K562 (cell line): Measurements from ENCODE around the gene IL17A. TPM values are rescaled to one million over a fixed set of nuclear protein-coding genes. Genes with fewer than 3 reads are reported as not detected.

Experiments
- ATAC-seq: fragments of 200-7000 bp; cut with Tn5 transposase; 3 replicates; pipeline ENCODE4 v1.9.1; 2020; ENCODE audit warnings: moderate library complexity
- BruUV-seq: library from RNA; stranded (reverse); fragments of 400-500 nt; replicated peaks from 2 replicates; lab custom pipeline; 2021; lab: Mats Ljungman, UMichigan
- CTCF ChIA-PET: fragments of 300-600 bp; formaldehyde crosslinking; extraction: SDS; loops from one replicate; lab custom pipeline; 2021; ENCODE audit warnings: low intra/inter-chr PET ratio; lab: Yijun Ruan, JAX
- POLR2A ChIA-PET: fragments of 300-600, 350-650 bp; sonication (Branson Sonifier 250); formaldehyde crosslinking; extraction: SDS; loops from one replicate; lab custom pipeline; 2021; ENCODE audit warnings: antibody characterized with exemption, inconsistent platforms; lab: Yijun Ruan, JAX
- DNase-seq, 4 experiments: peaks; one replicate each; pipeline versions ENCODE4 v3.0.0 to v3.0.0-alpha.2; 2011 to 2018; ENCODE audit warnings: low spot score in 3 of 4, mixed read lengths in 3 of 4; ENCODE audit errors: extremely low read depth in 1 of 4
- FAIRE-seq: peaks from 2 replicates; lab custom pipeline; 2011; peaks lifted over from hg19 to GRCh38; lab: Jason Lieb, UNC
- H2AFZ ChIP-seq: 2 replicates; pipeline ENCODE4 v1.6.0; 2011; ENCODE audit warnings: low read depth, low read length, control low read depth, inconsistent platforms
- H3K27ac ChIP-seq: fragments of 200-600 bp; 3 replicates; pipeline ENCODE4 v1.8.0; 2011; ENCODE audit warnings: low read depth, mild to moderate bottlenecking, control low read depth, inconsistent platforms, low read length, moderate library complexity, mixed read lengths; ENCODE audit errors: extremely low read depth
- H3K27me3 ChIP-seq, 2 experiments: fragments of 300-600 bp in 1 of 2; 2 replicates in 1 of 2; 3 replicates in 1 of 2; pipeline versions ENCODE4 v1.6.0 to v1.8.0; 2011; ENCODE audit warnings: inconsistent platforms in 2 of 2, low read length in 2 of 2, mild to moderate bottlenecking in 1 of 2, mixed read lengths in 1 of 2, moderate library complexity in 1 of 2; ENCODE audit not compliant: control insufficient read depth in 2 of 2, insufficient read depth in 2 of 2
- H3K36me3 ChIP-seq: fragments of 300-600 bp; 3 replicates; pipeline ENCODE4 v1.8.0; 2011; ENCODE audit warnings: mild to moderate bottlenecking, low read length, inconsistent platforms; ENCODE audit not compliant: control insufficient read depth, insufficient read depth
- H3K4me1 ChIP-seq, 2 experiments: fragments of 200-600 bp in 1 of 2; replicated peaks in 1 of 2; 2 replicates in 1 of 2; 3 replicates in 1 of 2; pipeline versions ENCODE4 v1.5.1 to v1.8.0; 2011; ENCODE audit warnings: inconsistent platforms in 2 of 2, low read length in 2 of 2, mild to moderate bottlenecking in 1 of 2, mixed read lengths in 1 of 2, moderate library complexity in 1 of 2; ENCODE audit not compliant: control insufficient read depth in 2 of 2, insufficient read depth in 2 of 2
- H3K4me2 ChIP-seq: 2 replicates; pipeline ENCODE4 v1.6.1; 2011; ENCODE audit warnings: low read length, control low read depth, inconsistent platforms, mixed read lengths; ENCODE audit not compliant: insufficient read depth
- H3K4me3 ChIP-seq: fragments of 200-600 bp; sonication (generic), shearing (Covaris generic); 2 replicates; pipeline ENCODE4 v1.5.1; 2016; ENCODE audit warnings: control low read depth, inconsistent platforms
- H3K79me2 ChIP-seq: fragments of 200-600 bp; 3 replicates; pipeline ENCODE4 v1.8.0; 2011; ENCODE audit warnings: low read length, inconsistent platforms; ENCODE audit not compliant: control insufficient read depth, insufficient read depth
- H3K9ac ChIP-seq, 2 experiments: 2 replicates each; pipeline versions ENCODE4 v1.6.0 to v1.6.1; 2011; ENCODE audit warnings: low read depth in 2 of 2, low read length in 2 of 2, control low read depth in 1 of 2, inconsistent platforms in 1 of 2, mild to moderate bottlenecking in 1 of 2, mixed read lengths in 1 of 2; ENCODE audit not compliant: insufficient read depth in 1 of 2
- H3K9me1 ChIP-seq: one replicate; pipeline ENCODE4 v1.6.0; 2011; ENCODE audit warnings: inconsistent platforms, mild to moderate bottlenecking, low read length, moderate library complexity; ENCODE audit not compliant: control insufficient read depth, insufficient read depth
- H3K9me3 ChIP-seq: replicated peaks from 2 replicates; pipeline ENCODE4 v1.5.1; 2011; ENCODE audit warnings: low read depth, low read length, inconsistent platforms; ENCODE audit not compliant: control insufficient read depth, insufficient read depth
- H4K20me1 ChIP-seq: replicated peaks from 2 replicates; pipeline ENCODE4 v1.6.1; 2011; ENCODE audit warnings: low read length, inconsistent platforms, mixed read lengths; ENCODE audit not compliant: control insufficient read depth, insufficient read depth
- ADNP ChIP-seq: fragments of 200-800 bp; sonication (Bioruptor generic); IDR thresholded peaks from 2 replicates; pipeline ENCODE4 v1.6.1; 2016; ENCODE audit warnings: missing genetic modification characterization, missing compliant biosample characterization
- PCBP2 ChIP-seq: fragments of 200-400 bp; formaldehyde crosslinking; IDR thresholded peaks from 2 replicates; pipeline ENCODE4 v1.6.1; 2018; ENCODE audit warnings: low read length, low read depth, mild to moderate bottlenecking, moderate library complexity; ENCODE audit not compliant: poor library complexity, severe bottlenecking
- PTBP1 ChIP-seq: fragments of 200-400 bp; formaldehyde crosslinking; IDR thresholded peaks from 2 replicates; pipeline ENCODE4 v1.6.1; 2017; ENCODE audit warnings: low read depth, low read length
- in situ Hi-C: fragments of 300-500 bp; cut with MboI; formaldehyde crosslinking; loops from 4 replicates; pipeline ENCODE4 v1.15.0; 2018; ENCODE audit warnings: inconsistent platforms, mixed read lengths
- intact Hi-C: fragments of 100-400 bp; cut with micrococcal nuclease; formaldehyde crosslinking; loops from 2 replicates; pipeline ENCODE4 v1.14.2; 2022
- polyA plus RNA-seq, 8 experiments: library from polyadenylated mRNA; depleted of rRNA in 4 of 8; stranded (reverse) in 5 of 8; unstranded in 3 of 8; fragments of >200 nt; fragmentation: Nextera tagmentation in 2 of 8; fragmentation: Illumina TruSeq in 1 of 8; extraction: Ambion mirVana in 2 of 8; extraction: Trizol in 1 of 8; gene quantifications; 2 replicates each; pipeline versions ENCODE4 v1.2.1 to v1.2.3, GENCODE V29; 2011 to 2014; ENCODE audit warnings: inconsistent platforms in 1 of 8, missing spikeins in 1 of 8
- total RNA-seq, 7 experiments: library from RNA; depleted of rRNA in 6 of 7; stranded (reverse); fragments of >200 nt in 6 of 7; fragmentation: Illumina TruSeq in 2 of 7; extraction: Trizol in 2 of 7; gene quantifications; 2 replicates each; pipeline versions ENCODE4 v1.2.1 to v1.2.3, GENCODE V29; 2011 to 2021; ENCODE audit warnings: low replicate concordance in 1 of 7
- TF ChIP-seq, protein P1 (sequence below): fragments of 450-650 bp; formaldehyde crosslinking; IDR thresholded peaks from 2 replicates; pipeline ENCODE4 v1.4.0; 2022; ENCODE audit warnings: missing genetic modification characterization
- TF ChIP-seq, protein P2 (sequence below): fragments of 200-600 bp; sonication (generic); IDR thresholded peaks from one replicate; pipeline ENCODE4 v1.6.1; 2012; ENCODE audit warnings: mild to moderate bottlenecking, low read depth, low read length, inconsistent platforms
- TF ChIP-seq, protein P3 (sequence below): fragments of 450-650 bp; conservative IDR thresholded peaks from 2 replicates; pipeline ENCODE4 v1.6.1; 2016; ENCODE audit warnings: missing genetic modification characterization, low read depth, mild to moderate bottlenecking, missing compliant biosample characterization, moderate library complexity

IL17A gene
- total and polyA plus RNA-seq, 9 of the 15 experiments (the other 6 are each of a cell fraction or from before 2014, with no cell fraction given), result not detected

DNA sequence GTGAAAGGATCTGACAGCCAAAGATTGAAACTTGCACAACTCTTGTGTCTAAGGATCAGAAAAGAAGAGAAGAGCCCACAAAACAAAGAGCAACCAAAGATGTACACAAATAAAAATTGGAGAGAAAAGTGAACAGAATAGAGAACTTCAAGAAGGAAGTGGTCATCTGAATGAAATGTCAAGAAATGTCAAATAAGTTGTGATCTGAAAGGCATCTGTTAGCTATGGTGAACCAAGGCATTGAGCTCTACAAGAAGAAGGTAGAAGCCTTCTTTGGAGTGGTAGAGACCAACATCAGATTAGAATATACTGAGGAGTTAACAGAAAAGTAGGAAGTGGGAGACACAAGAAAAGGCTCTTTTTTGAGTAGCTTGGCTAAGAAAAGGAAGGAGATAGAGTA is 29.6 kb downstream of the IL17A start:
- H4K20me1 ChIP-seq, result no peaks in the 10 kb centered on the region
- H3K27ac ChIP-seq, result no peak overlapping the region
- DNase-seq, result no peak
- H3K9me3 ChIP-seq, result no peaks in the 10 kb centered on the region
- H3K4me2 ChIP-seq, result no peak overlapping the region
- H3K4me3 ChIP-seq, result no peak overlapping the region
- intact Hi-C loops, result no loop called here
- in situ Hi-C loops, result no loop called here
- ChIA-PET CTCF (no interaction called here), POLR2A (no interaction called here)
- H3K9ac ChIP-seq, result no peak overlapping the region
- 0 out of 5 replicates have a peak, but pooled peaks cover 0 to 5% of the 10 kb centered on the region in 2 experiments for H3K27me3 ChIP-seq
- H3K79me2 ChIP-seq, result no peaks in the 10 kb centered on the region
- no peak overlapping the region for H2AFZ ChIP-seq
- no TSS peak for BruUV-seq
- H3K36me3 ChIP-seq, result no peaks in the 10 kb centered on the region
- H3K4me1 ChIP-seq, result no peaks in the 10 kb centered on the region
- no peak for ATAC-seq
- no peak for FAIRE-seq
- H3K9me1 ChIP-seq, result no peaks in the 10 kb centered on the region
- TF ChIP-seq PTBP1, result no peak
- no peak for TF ChIP-seq PCBP2
- TF ChIP-seq, protein P1, sequence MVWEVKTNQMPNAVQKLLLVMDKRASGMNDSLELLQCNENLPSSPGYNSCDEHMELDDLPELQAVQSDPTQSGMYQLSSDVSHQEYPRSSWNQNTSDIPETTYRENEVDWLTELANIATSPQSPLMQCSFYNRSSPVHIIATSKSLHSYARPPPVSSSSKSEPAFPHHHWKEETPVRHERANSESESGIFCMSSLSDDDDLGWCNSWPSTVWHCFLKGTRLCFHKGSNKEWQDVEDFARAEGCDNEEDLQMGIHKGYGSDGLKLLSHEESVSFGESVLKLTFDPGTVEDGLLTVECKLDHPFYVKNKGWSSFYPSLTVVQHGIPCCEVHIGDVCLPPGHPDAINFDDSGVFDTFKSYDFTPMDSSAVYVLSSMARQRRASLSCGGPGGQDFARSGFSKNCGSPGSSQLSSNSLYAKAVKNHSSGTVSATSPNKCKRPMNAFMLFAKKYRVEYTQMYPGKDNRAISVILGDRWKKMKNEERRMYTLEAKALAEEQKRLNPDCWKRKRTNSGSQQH (CRISPR knock-in tag), result no peak
- no peak for TF ChIP-seq ADNP
- TF ChIP-seq, protein P2, sequence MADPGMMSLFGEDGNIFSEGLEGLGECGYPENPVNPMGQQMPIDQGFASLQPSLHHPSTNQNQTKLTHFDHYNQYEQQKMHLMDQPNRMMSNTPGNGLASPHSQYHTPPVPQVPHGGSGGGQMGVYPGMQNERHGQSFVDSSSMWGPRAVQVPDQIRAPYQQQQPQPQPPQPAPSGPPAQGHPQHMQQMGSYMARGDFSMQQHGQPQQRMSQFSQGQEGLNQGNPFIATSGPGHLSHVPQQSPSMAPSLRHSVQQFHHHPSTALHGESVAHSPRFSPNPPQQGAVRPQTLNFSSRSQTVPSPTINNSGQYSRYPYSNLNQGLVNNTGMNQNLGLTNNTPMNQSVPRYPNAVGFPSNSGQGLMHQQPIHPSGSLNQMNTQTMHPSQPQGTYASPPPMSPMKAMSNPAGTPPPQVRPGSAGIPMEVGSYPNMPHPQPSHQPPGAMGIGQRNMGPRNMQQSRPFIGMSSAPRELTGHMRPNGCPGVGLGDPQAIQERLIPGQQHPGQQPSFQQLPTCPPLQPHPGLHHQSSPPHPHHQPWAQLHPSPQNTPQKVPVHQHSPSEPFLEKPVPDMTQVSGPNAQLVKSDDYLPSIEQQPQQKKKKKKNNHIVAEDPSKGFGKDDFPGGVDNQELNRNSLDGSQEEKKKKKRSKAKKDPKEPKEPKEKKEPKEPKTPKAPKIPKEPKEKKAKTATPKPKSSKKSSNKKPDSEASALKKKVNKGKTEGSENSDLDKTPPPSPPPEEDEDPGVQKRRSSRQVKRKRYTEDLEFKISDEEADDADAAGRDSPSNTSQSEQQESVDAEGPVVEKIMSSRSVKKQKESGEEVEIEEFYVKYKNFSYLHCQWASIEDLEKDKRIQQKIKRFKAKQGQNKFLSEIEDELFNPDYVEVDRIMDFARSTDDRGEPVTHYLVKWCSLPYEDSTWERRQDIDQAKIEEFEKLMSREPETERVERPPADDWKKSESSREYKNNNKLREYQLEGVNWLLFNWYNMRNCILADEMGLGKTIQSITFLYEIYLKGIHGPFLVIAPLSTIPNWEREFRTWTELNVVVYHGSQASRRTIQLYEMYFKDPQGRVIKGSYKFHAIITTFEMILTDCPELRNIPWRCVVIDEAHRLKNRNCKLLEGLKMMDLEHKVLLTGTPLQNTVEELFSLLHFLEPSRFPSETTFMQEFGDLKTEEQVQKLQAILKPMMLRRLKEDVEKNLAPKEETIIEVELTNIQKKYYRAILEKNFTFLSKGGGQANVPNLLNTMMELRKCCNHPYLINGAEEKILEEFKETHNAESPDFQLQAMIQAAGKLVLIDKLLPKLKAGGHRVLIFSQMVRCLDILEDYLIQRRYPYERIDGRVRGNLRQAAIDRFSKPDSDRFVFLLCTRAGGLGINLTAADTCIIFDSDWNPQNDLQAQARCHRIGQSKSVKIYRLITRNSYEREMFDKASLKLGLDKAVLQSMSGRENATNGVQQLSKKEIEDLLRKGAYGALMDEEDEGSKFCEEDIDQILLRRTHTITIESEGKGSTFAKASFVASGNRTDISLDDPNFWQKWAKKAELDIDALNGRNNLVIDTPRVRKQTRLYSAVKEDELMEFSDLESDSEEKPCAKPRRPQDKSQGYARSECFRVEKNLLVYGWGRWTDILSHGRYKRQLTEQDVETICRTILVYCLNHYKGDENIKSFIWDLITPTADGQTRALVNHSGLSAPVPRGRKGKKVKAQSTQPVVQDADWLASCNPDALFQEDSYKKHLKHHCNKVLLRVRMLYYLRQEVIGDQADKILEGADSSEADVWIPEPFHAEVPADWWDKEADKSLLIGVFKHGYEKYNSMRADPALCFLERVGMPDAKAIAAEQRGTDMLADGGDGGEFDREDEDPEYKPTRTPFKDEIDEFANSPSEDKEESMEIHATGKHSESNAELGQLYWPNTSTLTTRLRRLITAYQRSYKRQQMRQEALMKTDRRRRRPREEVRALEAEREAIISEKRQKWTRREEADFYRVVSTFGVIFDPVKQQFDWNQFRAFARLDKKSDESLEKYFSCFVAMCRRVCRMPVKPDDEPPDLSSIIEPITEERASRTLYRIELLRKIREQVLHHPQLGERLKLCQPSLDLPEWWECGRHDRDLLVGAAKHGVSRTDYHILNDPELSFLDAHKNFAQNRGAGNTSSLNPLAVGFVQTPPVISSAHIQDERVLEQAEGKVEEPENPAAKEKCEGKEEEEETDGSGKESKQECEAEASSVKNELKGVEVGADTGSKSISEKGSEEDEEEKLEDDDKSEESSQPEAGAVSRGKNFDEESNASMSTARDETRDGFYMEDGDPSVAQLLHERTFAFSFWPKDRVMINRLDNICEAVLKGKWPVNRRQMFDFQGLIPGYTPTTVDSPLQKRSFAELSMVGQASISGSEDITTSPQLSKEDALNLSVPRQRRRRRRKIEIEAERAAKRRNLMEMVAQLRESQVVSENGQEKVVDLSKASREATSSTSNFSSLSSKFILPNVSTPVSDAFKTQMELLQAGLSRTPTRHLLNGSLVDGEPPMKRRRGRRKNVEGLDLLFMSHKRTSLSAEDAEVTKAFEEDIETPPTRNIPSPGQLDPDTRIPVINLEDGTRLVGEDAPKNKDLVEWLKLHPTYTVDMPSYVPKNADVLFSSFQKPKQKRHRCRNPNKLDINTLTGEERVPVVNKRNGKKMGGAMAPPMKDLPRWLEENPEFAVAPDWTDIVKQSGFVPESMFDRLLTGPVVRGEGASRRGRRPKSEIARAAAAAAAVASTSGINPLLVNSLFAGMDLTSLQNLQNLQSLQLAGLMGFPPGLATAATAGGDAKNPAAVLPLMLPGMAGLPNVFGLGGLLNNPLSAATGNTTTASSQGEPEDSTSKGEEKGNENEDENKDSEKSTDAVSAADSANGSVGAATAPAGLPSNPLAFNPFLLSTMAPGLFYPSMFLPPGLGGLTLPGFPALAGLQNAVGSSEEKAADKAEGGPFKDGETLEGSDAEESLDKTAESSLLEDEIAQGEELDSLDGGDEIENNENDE, result no peak
- TF ChIP-seq, protein P3, sequence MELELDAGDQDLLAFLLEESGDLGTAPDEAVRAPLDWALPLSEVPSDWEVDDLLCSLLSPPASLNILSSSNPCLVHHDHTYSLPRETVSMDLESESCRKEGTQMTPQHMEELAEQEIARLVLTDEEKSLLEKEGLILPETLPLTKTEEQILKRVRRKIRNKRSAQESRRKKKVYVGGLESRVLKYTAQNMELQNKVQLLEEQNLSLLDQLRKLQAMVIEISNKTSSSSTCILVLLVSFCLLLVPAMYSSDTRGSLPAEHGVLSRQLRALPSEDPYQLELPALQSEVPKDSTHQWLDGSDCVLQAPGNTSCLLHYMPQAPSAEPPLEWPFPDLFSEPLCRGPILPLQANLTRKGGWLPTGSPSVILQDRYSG, result no peak
